Measurements from ENCODE around the gene LSR.

LSR gene

DNA sequence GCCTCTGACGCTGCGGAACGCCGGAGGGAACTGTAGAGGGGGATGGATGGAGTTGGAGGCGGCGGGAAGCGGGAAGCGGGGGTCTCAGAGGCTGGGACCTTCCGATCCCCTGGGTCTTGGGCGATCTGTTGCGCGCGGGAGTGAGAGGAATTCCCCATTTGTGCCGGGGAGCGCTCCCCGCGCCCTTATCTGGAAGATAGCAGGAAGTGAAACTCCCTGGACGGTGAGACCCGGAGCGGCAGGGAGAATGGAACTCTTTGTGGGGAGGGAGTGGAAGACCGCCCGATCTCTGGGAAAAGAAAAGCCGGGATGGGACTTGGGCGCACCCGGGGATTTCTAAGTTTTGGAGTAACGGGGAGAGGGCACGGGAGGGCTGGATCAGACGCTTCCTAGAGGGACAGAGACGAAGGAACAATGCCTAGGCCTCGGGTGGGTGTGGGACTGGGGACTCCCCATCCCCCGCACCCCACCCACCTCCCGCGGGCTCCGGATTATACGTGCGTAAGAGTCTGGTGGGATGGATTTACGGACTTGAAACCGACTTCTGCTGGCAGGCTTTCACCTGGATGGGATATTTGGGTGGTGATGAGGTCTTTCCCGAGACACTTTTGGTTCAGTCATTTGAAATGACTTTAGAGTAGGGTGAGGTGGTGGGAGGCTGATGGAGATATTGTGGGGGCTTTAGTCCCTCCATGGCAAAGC lies 495 bp downstream of the LSR start:
- no peak for DNase-seq

DNA sequence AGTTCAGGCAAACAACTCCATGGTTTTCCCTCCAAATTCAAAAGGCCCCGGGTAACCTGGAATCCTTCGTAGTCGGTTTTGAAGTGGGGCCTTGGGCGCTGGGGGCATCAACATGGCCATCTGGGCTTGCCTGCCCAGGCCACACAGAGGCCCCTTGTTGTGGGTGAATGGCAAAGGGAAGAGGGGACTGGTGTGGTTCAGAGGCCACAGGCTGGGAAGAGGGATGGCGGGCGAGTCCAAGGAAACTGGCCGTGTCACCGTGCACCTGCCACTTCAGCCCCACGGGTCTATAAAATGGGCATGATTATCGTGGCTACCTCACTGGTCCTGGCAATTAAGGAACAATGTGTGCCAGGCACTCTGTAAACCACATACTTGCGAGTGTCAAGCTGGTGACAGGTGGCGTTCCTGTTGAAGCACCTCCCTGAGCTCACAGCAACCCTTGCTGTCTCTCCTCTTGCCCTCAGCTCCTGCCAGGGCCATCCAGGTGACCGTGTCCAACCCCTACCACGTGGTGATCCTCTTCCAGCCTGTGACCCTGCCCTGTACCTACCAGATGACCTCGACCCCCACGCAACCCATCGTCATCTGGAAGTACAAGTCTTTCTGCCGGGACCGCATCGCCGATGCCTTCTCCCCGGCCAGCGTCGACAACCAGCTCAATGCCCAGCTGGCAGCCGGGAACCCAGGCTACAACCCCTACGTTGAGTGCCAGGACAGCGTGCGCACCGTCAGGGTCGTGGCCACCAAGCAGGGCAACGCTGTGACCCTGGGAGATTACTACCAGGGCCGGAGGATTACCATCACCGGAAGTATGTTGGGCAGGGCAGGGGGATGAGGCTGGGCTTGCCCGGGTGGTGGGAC lies 1.3 kb downstream of the LSR start:
- DNase-seq = no peak

DNA sequence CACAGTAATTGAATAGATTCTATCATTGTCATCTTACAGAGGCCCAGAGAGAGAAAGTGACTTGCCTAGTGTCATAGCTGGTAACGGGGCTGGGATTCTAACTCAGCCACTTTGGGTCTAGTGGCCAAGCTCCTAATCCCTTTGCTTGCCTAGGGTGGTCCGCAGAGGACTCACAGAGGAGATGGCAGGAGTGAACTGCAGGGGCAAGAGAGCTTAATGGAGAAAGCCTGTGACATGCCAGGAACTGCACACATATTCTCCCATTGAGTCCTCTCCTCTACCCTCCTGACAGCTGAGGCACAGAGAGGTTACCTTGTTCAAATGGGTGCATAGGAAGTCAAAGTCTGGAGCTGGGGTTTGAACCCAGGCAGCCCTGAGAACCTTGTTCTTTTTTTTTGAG lies 2.7 kb downstream of the LSR start:
- DNase-seq = no peak

DNA sequence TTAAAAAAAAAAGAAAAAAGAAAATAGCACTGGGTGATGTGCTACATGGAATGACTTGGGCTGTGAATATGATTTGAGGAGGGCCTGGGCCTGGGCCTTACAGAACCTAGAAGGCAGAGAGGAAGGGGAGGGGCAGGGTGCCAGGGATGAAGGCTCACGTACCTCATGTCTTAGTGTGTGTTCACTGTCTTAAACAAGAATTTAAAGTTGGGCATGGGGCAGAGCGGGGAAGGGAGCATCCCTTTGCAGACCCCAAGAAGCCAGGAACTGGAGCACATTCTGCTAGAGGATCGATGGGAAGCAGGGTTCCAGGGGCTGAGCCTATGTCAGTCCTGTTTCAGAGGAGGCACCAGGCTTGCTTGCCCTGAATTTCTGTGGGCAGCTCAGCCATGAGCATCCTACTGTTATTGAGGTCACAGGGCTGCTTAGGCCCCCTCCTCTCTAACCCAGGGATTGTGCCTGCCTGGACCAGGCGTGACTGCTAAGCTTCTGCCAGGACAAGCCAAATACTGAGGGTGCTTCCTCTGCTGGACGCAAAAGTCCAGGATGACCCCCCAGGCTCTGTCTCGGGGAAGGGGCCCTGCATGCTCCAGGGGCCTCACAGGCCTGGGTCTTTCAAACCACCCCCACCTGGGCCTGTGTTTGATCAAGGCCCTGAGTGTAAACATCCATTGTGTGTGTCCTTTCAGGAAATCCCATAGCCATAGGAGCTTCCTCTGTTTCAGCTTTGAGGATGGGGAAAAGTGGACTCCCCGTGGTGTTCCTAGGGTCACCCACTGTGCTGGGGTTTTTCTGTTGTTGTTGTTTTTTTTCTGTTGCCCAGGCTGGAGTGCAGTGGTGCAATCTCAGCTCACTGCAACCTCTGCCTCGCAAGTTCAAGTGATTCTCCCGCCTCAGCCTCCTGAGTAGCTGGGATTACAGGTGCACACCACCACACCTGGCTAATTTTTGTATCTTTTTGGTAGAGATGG lies 4.8 kb downstream of the LSR start:
- no peak for DNase-seq

DNA sequence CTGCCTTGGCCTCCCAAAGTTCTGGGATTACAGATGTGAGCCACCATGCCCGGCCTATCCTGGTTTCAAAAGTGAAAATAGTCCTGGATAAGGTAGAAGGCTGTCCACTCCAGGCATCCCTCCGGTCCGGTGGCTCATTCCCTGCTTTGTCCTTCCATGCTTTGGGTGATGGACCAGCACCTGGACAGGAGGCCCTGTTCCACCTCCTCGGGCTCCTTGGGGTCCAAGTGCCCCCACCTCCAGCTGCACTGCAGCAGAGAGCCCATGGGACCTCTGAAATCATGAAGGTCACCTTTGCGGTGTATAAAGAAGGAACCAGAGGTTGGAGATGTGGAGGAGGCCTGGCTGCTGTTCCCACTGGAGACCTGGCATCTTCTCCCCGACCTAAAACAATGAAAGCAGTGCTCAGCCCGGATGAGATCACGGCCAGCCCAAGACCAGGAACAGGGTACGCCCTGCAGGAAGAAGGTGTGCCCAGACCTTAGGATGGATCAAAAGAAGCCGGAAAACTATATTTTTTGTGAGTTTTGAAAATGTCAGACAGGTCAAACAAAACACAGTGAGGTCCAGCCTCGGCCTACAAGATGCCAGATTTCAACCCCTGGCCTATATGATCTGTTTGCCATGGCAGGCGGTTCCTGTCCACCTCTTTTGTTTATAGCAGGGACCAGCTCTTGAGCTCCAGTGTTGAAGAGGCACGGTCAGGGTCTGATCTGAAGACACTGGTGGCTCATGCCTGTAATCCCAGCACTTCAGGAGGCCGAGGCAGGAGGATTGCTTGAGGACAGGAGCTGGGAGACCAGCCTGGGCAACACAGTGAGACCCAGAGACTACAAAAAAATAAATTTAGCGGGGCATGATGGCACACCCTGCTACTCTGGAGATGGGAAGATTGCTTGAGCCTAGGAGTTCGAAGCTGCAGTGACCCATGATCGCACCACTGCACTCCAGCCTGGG lies 5.8 kb downstream of the LSR start:
- DNase-seq = no peak

DNA sequence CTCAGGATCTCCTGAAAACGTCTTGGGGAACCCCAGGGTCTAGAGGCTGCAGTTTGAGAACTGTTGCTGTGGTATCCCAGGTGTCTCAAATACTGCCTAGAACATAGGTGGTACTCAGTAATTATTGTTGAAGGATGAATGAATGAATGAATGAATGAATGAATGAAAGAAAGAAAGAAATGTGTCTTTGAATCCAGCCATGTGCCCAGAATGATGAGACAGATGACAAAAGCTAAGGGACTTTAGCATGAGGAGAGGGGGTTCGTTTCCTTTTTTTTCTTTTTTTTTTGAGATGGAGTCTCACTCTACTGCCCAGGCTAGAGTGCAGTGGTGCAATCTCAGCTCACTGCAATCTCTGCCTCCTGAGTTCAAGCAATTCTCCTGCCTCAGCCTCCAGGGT lies 7.8 kb downstream of the LSR start:
- no peak for DNase-seq

DNA sequence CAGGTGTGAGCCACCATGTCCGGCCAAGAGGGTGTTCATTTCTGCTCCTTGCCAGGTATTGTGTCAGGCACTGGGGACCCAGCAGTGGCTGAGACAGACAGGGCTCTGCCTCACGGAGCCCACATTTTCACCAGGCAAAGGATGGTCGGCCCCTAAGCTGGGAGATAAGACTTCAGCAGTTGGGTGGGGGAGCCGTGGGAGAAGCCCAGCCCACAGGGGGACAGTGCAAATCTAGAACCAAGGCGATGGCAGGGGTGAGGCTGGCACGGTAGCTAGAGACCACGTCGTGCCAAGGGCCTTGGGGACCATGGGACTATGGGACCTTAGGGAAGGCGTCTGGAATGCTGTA lies 8.3 kb downstream of the LSR start:
- DNase-seq = no peak

DNA sequence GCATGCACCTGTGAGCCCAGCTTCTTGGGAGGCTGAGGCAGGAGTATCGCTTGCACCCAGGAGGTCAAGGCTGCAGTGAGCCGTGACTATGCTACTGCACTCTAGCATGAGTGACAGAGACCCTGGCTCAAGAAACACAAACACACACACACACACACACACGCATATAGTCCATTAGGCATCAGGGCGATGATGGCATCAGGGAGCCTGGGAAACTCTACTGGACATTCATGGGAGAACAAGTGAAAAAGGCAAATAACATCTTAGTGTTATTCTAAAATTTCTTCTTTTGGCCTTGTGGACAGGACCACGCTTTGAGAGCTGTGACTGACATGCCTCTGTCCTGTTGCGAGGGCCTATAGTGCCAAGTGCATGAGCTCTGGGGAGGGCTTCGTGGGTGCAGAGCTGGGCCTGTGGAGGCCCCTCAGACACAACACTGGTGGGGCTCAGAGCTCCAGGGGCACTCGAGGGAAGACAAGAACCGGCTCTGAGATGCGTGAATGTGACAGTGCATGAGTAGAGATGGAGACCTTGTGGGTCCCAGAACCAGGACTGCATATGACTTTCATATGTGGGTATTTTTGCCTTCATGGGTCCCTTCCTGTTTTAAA lies 12.0 kb downstream of the LSR start:
- DNase-seq = no peak

DNA sequence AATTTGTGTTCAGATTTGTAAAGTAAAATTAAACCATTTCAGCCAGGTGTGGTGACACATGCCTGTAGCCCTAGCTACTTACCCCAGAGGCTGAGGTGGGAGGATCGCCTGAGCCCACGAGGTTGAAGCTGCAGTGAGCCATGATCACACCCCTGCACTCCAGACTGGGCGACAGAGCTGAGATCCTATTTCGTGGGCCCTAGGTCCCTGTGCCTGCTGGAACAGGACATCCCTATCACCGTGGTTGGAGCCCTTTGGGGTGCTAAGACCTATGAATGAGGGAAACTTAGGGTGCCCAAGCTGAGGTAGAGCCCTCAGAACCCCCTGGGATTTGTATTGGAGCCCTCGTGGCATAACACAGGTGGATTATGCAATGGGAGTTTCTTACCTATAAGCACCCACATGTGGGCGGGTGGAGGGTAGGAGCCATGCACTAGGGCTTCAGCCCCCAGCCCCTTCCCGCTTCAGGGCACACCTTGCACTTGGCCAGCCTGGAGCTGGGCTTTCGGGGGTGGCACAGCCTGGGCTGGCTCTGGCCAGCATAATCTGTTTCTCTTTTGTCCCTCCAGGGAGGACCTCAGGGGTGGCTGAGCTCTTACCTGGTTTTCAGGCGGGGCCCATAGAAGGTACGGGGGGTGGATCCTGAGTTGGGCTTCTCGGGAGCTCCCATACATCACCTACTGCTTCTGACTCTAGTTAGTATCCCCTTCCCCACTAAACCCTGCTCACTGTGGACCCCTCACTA lies 12.7 kb downstream of the LSR start:
- DNase-seq = no peak

DNA sequence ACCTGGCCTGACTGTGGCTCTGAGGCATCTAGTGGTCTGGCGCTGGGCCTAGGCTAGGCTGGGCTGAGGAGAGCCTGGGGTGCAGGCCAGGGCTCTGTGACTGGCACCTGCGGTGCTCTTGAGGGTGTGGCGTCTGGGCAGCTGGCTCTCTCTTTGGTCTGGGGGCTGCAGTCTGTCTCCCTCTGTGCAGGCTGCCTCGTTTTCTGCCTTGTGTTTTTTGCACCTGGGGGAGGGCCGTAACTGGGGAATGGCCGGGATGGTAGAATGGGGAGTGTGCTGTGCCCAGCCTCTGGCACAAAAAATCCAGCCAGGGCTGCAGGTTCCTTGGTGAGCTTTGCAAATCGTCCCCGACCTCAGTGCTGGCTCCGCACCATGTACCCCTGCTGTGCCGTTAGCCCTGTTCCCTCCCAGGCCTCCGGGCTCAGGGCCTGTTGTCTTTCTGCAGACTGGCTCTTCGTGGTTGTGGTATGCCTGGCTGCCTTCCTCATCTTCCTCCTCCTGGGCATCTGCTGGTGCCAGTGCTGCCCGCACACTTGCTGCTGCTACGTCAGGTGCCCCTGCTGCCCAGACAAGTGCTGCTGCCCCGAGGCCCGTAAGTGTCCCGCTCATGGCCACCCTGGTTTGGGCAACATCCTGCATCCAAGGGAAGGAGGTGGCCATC lies 13.4 kb downstream of the LSR start:
- DNase-seq = no peak

DNA sequence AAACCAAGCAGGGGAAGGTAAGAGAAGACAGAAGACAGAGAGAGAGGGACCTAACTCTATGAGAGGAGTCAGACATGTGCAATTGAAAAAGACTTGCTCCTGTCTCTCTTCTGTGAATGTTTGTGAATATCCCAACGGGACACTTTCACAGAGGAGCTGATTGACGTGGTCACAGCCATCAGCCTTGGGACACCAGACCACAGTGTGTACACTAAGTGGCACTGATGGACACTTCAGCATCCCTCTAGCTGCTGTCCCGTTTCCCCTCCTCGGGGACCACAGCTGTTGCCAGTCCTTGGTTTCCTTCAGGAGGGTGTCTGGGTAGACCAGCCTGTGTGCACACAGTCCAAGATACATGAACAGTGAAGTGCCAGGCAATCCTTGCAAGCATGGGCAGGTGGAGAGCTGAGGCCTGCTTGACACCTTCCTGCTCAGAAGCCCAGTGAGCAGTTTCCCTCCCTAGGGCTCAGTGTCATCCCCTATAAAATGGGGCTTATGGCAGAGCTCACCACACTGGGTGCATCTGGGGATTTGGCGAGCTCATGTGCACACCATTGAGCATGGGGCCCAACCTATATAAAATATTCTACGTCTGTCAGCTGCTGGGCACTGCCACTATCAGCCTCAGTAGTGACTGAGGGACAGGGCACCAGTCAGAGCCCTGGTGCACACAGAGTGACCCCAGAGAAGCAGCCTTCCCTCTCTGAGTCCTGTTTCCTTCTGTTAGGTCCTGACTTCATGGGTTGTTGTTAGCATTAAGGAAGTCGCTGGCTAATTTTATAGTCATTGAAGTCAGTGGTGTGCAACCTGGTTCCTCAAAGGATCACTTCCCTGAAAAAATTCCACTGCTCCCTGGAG lies 15.7 kb downstream of the LSR start:
- no peak for DNase-seq

DNA sequence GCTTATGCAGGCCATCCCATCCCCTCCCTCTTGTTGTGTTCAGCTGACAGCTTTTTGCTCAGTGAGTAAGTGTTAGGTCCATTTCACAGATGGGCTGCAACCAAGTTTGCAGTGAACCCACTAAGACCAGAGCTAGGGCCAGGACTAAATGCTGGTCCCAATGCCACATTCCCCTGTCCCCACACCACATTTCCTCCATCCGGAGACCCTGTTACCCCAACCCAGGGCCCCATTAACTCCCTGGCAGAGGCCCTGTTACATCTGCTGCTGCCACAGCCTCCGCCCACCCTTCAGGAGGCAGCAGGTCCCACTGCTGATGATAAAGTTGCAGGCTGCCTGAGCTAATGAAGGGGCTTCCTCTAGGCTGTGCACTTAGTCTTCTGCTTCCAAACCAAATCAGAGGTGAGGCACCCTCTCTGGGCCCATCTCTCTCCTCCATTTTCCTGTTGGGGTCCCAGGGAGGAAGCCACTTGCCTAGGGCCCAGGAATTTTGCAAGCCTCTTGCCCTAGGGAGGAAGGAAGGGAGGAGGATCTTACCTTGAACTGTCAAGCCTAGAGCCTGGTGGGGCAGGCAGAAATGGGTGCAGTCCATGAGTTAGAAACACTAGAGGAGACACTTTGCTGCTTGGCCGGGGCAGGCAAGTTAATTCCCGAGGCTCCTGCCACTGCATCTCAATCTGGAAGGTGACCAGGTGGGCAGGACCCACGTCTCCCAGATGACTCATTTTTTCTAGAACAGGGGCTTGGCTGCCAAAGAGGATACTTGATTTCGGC lies 16.5 kb downstream of the LSR start:
- no peak for DNase-seq

DNA sequence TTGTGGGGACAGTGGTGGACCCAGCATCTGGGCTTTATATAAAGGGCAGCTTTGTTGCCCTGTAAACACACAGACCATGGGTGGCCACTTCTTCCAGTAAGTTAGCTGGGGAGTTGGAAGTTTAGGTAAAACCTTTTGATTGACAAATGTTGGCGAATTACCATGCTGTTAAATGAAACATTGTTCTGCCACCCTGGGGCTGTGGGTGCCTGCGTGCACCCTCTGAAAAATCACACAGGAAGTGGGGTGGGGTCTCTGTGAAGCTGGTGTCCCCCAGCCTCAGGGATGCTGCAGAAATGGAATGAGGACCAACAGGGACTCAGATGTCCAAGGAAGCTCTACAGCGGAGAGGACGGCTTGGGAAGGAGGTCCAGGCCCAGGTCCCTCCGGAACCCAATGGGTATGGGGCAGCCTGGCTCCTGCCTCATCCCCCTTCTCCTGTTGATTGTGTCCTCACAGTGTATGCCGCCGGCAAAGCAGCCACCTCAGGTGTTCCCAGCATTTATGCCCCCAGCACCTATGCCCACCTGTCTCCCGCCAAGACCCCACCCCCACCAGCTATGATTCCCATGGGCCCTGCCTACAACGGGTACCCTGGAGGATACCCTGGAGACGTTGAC lies 17.2 kb downstream of the LSR start:
- no peak for DNase-seq

DNA sequence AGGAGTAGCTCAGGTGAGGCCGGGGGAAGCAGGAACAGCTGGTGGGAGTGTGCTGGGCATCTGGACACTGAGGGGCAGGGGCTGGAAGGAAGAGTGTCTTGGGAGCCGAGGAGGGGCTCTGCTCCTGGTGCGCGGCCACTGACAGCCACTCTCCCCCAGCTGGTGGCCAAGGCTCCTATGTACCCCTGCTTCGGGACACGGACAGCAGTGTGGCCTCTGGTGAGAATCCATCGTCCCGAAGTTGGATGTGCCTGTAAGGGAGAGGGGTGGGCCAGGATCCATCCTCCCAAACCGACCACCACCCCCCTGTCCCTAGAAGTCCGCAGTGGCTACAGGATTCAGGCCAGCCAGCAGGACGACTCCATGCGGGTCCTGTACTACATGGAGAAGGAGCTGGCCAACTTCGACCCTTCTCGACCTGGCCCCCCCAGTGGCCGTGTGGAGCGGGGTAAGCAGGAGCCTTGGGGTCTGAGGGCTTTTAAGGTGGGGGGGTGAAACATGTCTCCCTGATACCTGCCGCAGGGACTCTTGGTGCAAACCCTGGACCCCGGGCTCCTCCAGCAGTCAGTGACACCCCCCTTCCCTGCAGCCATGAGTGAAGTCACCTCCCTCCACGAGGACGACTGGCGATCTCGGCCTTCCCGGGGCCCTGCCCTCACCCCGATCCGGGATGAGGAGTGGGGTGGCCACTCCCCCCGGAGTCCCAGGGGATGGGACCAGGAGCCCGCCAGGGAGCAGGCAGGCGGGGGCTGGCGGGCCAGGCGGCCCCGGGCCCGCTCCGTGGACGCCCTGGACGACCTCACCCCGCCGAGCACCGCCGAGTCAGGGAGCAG lies 17.9 kb downstream of the LSR start:
- peak; percentile 20 for DNase-seq

DNA sequence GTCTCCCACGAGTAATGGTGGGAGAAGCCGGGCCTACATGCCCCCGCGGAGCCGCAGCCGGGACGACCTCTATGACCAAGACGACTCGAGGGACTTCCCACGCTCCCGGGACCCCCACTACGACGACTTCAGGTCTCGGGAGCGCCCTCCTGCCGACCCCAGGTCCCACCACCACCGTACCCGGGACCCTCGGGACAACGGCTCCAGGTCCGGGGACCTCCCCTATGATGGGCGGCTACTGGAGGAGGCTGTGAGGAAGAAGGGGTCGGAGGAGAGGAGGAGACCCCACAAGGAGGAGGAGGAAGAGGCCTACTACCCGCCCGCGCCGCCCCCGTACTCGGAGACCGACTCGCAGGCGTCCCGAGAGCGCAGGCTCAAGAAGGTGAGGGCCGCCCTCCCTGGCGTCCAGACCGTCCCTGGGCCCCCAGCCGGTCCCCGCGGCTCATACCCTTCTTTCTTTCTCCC lies 18.6 kb downstream of the LSR start:
- no peak for DNase-seq

DNA sequence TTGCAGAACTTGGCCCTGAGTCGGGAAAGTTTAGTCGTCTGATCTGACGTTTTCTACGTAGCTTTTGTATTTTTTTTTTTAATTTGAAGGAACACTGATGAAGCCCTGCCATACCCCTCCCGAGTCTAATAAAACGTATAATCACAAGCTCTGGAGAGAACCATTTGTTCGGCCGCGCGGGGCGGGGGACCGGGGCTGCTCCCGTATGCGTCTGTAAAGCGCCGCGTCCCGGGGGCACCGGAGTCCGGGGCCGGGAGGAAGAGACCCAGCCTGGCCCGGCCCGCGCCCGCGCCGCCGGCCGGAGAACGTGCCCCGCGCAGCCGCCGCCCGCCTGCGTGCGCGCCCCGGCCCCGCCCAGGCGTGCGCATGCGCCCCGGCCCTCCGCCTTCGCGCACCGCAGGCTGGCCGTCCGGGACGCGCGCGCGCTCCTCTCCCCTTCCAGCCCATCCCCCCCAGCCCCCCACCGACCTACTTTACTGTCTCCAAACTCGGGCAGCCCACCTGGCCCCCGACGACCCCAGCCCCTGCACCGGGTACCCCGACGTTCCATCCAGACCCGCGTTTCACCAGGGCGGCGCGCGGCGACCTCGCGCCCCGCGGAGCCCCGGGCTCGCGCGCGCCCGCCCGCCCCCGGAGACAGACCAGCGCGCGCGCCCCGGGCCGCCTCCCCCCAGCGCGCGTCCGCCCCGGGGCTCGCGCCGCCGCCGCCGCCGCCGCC lies 19.2 kb downstream of the LSR start:
- peak; percentile 57 for DNase-seq

Data from T1000 (cell line).